ENCODE measurements around the gene SLC2A10. TPM values are rescaled to one million over a fixed set of nuclear protein-coding genes. Genes with fewer than 3 reads are reported as not detected.

SLC2A10 gene
- total and polyA plus RNA-seq, 10 of the 15 experiments (the other 5 are each of a cell fraction or from before 2014, with no cell fraction given) = not detected

DNA sequence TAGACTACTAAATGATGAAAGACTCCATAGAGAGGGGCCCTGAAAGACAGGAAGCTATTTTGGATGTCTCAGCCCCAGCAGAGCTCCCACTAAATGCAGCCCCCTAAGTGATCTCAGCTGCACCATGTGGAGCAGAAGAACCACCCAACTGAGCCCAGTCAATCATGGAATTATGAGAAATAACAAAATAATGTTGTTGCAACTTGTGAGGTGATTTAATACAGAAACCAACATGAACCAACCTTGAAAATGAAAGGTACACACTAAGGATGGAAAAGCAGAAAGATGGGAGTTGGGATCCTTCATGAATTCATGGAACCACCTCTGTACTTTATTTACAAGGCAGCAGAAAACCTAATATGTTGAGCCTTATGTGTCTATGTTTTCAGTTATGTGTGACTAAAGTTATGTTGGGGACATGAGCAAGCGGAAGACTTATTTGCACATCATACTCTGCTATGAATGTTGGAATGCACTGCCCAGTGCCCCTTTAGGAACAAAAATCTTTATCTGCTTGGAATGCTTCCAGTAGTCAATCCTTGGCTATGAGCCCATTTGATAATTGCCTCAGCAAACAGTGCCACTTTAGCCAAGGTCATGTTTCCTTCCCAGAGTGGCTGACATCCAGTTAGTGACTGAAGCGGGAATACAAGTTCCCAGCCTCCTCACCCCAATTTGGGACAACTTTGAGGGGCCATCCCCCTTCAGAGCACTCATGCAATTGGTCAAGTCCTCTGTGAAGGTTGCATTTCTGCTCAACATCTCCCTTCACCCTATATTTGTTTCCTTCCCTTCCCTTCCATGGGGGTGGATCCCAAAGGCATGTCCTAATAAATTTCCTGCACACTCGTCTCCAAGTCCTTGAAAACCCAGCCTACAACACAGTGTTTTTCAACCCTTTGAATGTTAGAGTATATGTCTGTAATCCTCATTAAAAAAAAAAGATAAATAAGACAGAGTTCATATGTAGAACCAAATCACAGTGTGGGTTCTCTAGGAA lies 38.6 kb upstream of the SLC2A10 start:
- RAD21 ChIA-PET (ENCODE audit: unreplicated experiment) = no interaction called here
- FAIRE-seq (no peak), DNase-seq (ENCODE audit: low read depth, low spot score) (no peak), ATAC-seq (no peak)
- CTCF ChIA-PET = interaction anchor here (0.7 to 1.0 kb wide), 2 partner anchors 11 to 58 kb away, joined by 3 to 4 read pairs; no protein-coding TSS in a partner anchor
- H3K9ac ChIP-seq (ENCODE audit: control insufficient read depth, insufficient read depth, low read length) = no peak overlapping the region
- no peaks in the 10 kb centered on the region for H4K20me1 ChIP-seq (ENCODE audit: control insufficient read depth, insufficient read depth)
- POLR2A ChIA-PET = no interaction called here
- no peak overlapping the region for H3K4me2 ChIP-seq (ENCODE audit: control insufficient read depth, insufficient read depth)
- H3K9me3 ChIP-seq (replicated peaks; ENCODE audit: control insufficient read depth, insufficient read depth, low read length) = no peaks in the 10 kb centered on the region; the same call in 2 of the 3 replicates
- no peaks in the 10 kb centered on the region for H3K4me1 ChIP-seq (ENCODE audit: control insufficient read depth, insufficient read depth, low read length)
- no peaks in the 10 kb centered on the region for H3K79me2 ChIP-seq (ENCODE audit: control insufficient read depth, insufficient read depth, low read length)
- BruUV-seq (replicated peaks) = no TSS peak
- no peak overlapping the region for H3K27ac ChIP-seq (ENCODE audit: control insufficient read depth, insufficient read depth)
- H2AFZ ChIP-seq (ENCODE audit: control insufficient read depth, low read depth, low read length) = no peak overlapping the region
- SMC1A ChIA-PET (ENCODE audit: uncharacterized antibody, unreplicated experiment) = no interaction called here
- H3K4me3 ChIP-seq = no peak overlapping the region
- WGBS (ENCODE audit: insufficient coverage, insufficient replicate concordance, low lambda C conversion rate, missing lambda C conversion rate) = 51% methylated on average over 3 of the region's 3 CpGs
- in situ Hi-C loops (cut with MboI) = no loop called here
- no peaks in the 10 kb centered on the region for H3K27me3 ChIP-seq (replicated peaks in 1 of 2; ENCODE audit: control insufficient read depth in 2 of 2, insufficient read depth in 2 of 2, low read length in 1 of 2)
- no peaks in the 10 kb centered on the region for H3K36me3 ChIP-seq (ENCODE audit: control insufficient read depth in 2 of 2, insufficient read depth in 2 of 2, low read length in 1 of 2)
- intact Hi-C loops (cut with micrococcal nuclease; ENCODE audit: unreplicated experiment) = no loop called here
- no peak for TF ChIP-seq CHD2 (IDR thresholded peaks at IDR 0.05; ENCODE audit: borderline replicate concordance, low read depth, low read length)
- TF ChIP-seq MLLT1 (IDR thresholded peaks at IDR 0.05) = no peak
- no peak for TF ChIP-seq FOS (IDR thresholded peaks at IDR 0.05; ENCODE audit: borderline replicate concordance, extremely low read depth, insufficient read length)
- TF ChIP-seq CHD1 (IDR thresholded peaks at IDR 0.05; ENCODE audit: low read depth, low read length) = no peak
- TF ChIP-seq, protein P1, sequence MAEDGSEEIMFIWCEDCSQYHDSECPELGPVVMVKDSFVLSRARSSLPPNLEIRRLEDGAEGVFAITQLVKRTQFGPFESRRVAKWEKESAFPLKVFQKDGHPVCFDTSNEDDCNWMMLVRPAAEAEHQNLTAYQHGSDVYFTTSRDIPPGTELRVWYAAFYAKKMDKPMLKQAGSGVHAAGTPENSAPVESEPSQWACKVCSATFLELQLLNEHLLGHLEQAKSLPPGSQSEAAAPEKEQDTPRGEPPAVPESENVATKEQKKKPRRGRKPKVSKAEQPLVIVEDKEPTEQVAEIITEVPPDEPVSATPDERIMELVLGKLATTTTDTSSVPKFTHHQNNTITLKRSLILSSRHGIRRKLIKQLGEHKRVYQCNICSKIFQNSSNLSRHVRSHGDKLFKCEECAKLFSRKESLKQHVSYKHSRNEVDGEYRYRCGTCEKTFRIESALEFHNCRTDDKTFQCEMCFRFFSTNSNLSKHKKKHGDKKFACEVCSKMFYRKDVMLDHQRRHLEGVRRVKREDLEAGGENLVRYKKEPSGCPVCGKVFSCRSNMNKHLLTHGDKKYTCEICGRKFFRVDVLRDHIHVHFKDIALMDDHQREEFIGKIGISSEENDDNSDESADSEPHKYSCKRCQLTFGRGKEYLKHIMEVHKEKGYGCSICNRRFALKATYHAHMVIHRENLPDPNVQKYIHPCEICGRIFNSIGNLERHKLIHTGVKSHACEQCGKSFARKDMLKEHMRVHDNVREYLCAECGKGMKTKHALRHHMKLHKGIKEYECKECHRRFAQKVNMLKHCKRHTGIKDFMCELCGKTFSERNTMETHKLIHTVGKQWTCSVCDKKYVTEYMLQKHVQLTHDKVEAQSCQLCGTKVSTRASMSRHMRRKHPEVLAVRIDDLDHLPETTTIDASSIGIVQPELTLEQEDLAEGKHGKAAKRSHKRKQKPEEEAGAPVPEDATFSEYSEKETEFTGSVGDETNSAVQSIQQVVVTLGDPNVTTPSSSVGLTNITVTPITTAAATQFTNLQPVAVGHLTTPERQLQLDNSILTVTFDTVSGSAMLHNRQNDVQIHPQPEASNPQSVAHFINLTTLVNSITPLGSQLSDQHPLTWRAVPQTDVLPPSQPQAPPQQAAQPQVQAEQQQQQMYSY (CRISPR knock-in tag; IDR thresholded peaks at IDR 0.05) = no peak
- TF ChIP-seq CEBPB (IDR thresholded peaks at IDR 0.05; ENCODE audit: borderline replicate concordance in 1 of 2, low read depth in 2 of 2, low read length in 2 of 2) = no peak
- no peak for TF ChIP-seq NR2F1 (conservative IDR thresholded peaks at IDR 0.05)
- no peak for TF ChIP-seq CEBPZ (IDR thresholded peaks at IDR 0.05; ENCODE audit: low read depth, low read length)
- TF ChIP-seq MTA3 (IDR thresholded peaks at IDR 0.05; ENCODE audit: borderline replicate concordance, low read length) = no peak
- TF ChIP-seq MYB (IDR thresholded peaks at IDR 0.05; ENCODE audit: borderline replicate concordance, low read depth, low read length) = no peak
- no peak for TF ChIP-seq MXI1 (IDR thresholded peaks at IDR 0.05; ENCODE audit: low read depth, low read length)
- no peak for TF ChIP-seq TBL1XR1 (IDR thresholded peaks at IDR 0.05; ENCODE audit: low read depth, low read length)

All from GM12878 (cell line).